Activated CD4-positive, alpha-beta T cell treated with anti-CD3 and anti-CD28 coated beads, Interleukin-2, Interleukin-6, amounts not matched to agents 100 ng/mL and 50 ng/mL, durations not matched to agents 16 hours and 8 hours (primary cell): Measurements from ENCODE around the gene AMOTL1.
"Not testable (repeated sequence)": the region's sequence is repeated elsewhere in the genome, so short reads cannot be mapped to it uniquely, and the experiment has no call there.

ENCODE experiments used
- DNase-seq: peaks from one replicate; pipeline ENCODE4 v3.0.0-alpha.2; 2020

AMOTL1 gene

GRCh38 chr11:94825031-94825430 is 56.9 kb downstream of the AMOTL1 start:
- no peak for DNase-seq

GRCh38 chr11:94825481-94825880 is 57.3 kb downstream of the AMOTL1 start:
- no peak for DNase-seq

- no peak for DNase-seq
These were observed 58.3 kb downstream of the AMOTL1 start for GRCh38 chr11:94826415-94826814.

GRCh38 chr11:94828088-94828487 is 59.9 kb downstream of the AMOTL1 start:
- DNase-seq, result no peak

- DNase-seq, result no peak
These were observed 62.8 kb downstream of the AMOTL1 start for GRCh38 chr11:94830722-94831510.

GRCh38 chr11:94831529-94831928 is 63.4 kb downstream of the AMOTL1 start:
- no peak for DNase-seq

GRCh38 chr11:94832604-94833235 is 64.6 kb downstream of the AMOTL1 start:
- no peak for DNase-seq

- no peak for DNase-seq
These were observed 66.9 kb downstream of the AMOTL1 start for GRCh38 chr11:94834911-94835593.

GRCh38 chr11:94835594-94835927 is 67.4 kb downstream of the AMOTL1 start:
- no peak for DNase-seq

GRCh38 chr11:94837317-94837716 is 69.2 kb downstream of the AMOTL1 start:
- no peak for DNase-seq

- DNase-seq, result no peak
These were observed 70.0 kb downstream of the AMOTL1 start for GRCh38 chr11:94838027-94838731.

- no peak for DNase-seq
These were observed 72.1 kb downstream of the AMOTL1 start for GRCh38 chr11:94840209-94840608.

GRCh38 chr11:94844031-94844430 is 75.9 kb downstream of the AMOTL1 start:
- DNase-seq, result no peak

- DNase-seq, result no peak
These were observed 77.5 kb downstream of the AMOTL1 start for GRCh38 chr11:94845622-94846021.

GRCh38 chr11:94849839-94850238 is 81.7 kb downstream of the AMOTL1 start:
- DNase-seq, result no peak

GRCh38 chr11:94851864-94852636 is 83.9 kb downstream of the AMOTL1 start:
- DNase-seq, result no peak

GRCh38 chr11:94853288-94853687 is 85.1 kb downstream of the AMOTL1 start:
- DNase-seq, result not testable (repeated sequence)

- DNase-seq, result no peak
These were observed 85.7 kb downstream of the AMOTL1 start for GRCh38 chr11:94853836-94854235.

- DNase-seq, result no peak
These were observed 86.8 kb downstream of the AMOTL1 start for GRCh38 chr11:94854770-94855633.

GRCh38 chr11:94855666-94856065 is 87.5 kb downstream of the AMOTL1 start:
- no peak for DNase-seq

- no peak for DNase-seq
These were observed 88.3 kb downstream of the AMOTL1 start for GRCh38 chr11:94856443-94856842.

GRCh38 chr11:94857337-94857736 is 89.2 kb downstream of the AMOTL1 start:
- no peak for DNase-seq
